ENCODE results near the gene IRF2BPL.
"Not testable (repeated sequence)": the region's sequence is repeated elsewhere in the genome, so short reads cannot be mapped to it uniquely, and the experiment has no call there.

The IRF2BPL gene

DNA sequence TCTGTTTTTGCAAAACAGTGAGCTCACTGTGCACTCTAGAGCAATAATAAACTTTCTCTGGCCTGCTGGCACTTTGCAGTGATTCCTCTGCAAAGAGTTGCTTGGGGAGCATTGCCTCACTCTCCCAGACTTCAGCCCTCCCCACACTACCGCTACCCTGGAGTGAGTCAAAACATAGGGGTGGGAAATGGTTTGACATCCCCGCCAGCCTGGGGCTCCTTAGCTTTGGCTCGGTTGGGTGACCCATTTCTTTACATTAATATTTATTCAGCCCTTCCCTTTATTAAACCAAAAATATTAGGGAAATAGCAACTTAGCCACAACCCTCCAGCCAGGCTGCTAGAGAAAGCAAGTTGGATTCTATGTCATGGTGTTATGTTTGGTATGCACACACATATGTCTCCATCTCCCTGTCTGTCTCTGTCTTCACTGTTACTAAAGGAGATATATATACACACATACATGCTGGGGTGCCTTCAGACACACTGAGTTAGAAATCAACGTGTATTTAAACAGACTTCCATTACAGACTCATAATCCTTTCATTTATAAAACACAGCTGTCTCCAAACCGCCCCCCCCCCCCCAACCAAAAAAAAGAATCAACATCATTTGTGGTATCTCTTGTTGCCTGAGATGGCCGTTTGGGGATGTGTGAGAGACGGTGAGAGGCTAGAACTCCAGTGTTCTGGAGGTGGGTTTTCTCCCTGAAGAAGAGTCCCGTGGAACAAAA lies 3.4 kb upstream of the IRF2BPL start:
- Mint-ChIP-seq H3K27me3 (no peaks in the 10 kb centered on the region), H3K4me3 (peak overlapping the region; percentile 91), H3K4me1 (peaks cover 73% of the 10 kb centered on the region), H3K9me3 (no peaks in the 10 kb centered on the region), H3K27ac (peak overlapping the region; percentile 94), H3K36me3 (peaks cover 2% of the 10 kb centered on the region)

DNA sequence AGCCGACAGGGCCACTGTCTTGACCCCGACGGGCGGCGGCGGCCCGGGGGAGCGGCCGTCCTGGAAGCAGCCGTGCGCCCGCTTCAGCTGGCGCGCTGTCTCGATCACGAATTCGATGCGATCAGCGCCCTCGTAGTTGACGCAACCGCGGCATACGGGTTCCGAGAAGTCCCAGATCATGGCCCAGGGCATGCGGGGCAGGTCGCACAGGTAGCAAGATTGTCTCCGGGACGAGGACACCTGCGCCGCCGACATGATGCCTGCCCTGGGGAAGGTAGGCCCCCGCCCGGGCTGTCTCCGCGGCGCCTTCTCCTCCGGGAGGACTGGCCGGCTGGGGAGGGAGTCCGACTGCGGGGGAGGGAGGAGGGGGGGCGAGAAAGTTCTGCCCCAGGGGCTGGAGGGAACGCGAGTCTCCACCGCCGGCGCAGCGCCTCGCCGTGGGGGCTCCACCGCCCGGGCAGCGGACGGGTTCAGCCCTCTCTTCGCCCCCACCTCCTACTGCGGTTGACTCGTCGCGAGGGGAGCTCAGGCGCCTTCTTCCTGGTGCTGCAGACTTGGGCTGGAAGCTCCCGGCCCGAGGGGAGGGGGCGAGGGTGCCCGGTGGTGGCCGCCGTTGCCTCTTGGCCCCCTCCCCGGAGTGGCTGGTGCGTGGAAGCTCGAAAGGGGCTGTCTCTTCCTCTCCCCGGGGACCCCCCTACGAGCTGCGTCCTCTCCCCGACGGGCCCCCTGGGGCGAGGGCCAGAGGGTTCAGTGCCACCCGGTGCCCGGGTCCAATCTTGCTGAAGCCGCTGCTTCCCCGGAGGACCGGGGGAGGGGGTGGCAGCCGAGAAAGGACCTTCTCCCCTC lies 747 bp downstream of the IRF2BPL start:
- H3K36me3 Mint-ChIP-seq = peaks cover 10% of the 10 kb centered on the region
- no peaks in the 10 kb centered on the region for H3K9me3 Mint-ChIP-seq
- H3K27ac Mint-ChIP-seq = peak overlapping the region; percentile 83
- H3K27me3 Mint-ChIP-seq = no peaks in the 10 kb centered on the region
- peak overlapping the region; percentile 99 for H3K4me3 Mint-ChIP-seq
- H3K4me1 Mint-ChIP-seq = peaks cover 66% of the 10 kb centered on the region

DNA sequence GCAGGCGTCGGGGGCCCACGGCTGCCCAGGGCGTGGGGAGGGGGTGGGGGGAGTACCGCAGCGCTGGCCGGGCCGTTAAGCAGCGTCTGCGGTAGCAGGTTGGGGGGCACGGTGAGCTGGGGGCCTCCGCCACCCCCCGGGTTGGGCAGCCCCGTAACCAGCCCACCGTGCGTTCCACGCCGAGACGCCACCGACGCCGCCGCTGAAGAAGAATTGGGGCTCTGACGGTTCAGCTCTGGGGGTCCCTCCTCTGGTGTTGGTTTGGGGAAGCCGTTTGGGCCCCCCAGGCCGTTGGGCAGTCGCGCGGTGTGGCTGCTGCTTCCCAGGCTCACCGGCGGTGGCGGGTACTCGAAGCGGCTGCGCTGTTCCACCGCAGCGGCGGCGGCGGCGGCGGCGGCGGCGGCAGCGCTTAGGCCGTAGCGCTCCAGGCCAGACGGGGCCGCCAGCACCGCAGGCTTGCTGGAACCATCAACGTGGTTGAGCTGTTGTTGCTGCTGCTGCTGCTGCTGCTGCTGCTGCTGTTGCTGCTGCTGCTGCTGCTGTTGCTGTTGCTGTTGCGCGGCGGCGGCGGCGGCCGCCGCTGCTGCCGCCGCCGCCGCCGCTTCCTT lies 1.5 kb downstream of the IRF2BPL start:
- H3K36me3 Mint-ChIP-seq = peaks cover 10% of the 10 kb centered on the region
- H3K4me3 Mint-ChIP-seq = peak overlapping the region; percentile 99
- peaks cover 65% of the 10 kb centered on the region for H3K4me1 Mint-ChIP-seq
- no peaks in the 10 kb centered on the region for H3K27me3 Mint-ChIP-seq
- no peaks in the 10 kb centered on the region for H3K9me3 Mint-ChIP-seq
- H3K27ac Mint-ChIP-seq = no peak overlapping the region

DNA sequence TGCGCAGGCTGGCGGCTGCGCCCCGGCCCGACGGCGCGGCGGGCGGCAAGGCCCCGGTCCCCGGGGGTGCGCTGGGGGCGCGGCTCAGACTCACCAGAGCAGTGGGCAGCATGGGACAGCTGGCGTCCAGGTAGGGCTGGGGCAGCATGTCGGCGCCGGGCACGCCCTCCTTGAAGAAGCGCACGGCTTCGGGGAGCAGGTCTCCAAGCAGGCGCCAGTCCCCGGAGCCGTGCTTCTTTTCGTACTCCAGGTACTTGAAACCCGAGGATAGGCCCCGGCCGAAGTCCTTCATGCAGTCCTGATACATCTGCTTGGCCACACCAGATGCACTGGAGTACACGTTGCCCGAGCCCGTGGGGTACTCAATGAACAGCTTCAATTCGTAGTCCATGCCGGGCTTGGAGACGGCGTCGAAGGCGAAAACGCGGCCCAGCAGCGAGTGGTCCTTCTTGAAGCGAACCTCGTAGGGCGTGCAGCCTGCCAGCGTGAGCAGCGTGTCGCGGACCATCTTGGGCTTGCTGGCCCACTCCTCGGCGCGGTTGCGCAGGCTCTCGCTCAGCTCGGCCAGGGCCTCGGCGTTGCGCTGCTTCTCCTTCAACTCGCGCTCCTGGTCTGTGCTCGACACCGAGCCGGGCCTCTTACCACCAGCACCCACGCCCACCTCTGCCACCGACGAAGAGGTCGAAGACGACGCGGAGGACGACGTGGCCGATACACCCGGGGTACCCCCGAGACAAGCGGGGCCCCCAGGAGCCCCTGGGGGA lies 2.2 kb downstream of the IRF2BPL start:
- Mint-ChIP-seq H3K36me3 (peaks cover 10% of the 10 kb centered on the region), H3K27ac (peak overlapping the region; percentile 77), H3K4me3 (peak overlapping the region; percentile 80), H3K4me1 (peaks cover 64% of the 10 kb centered on the region), H3K9me3 (no peaks in the 10 kb centered on the region), H3K27me3 (no peaks in the 10 kb centered on the region)

DNA sequence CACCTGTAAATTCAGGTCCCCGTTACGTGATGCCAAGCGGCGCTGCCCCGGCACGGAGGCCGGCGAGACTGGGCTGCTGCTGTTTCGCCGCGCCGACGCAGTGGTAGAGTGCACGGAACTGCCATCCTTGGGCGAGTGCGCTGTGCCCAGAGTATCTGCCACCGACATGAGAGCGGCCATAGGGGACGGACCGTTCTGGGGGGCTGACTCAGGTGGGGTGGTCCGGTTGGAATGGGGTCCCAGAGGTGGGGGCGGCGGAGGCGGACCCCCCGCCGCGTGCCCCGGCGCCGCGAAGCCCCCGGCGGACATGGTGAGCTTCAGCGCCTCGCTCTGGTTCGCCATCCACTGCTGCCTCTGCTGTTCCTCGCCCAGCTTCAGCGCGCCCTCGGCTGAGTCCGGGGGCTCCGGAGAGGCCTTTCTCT lies 2.8 kb downstream of the IRF2BPL start:
- peaks cover 58% of the 10 kb centered on the region for H3K4me1 Mint-ChIP-seq
- H3K27me3 Mint-ChIP-seq = no peaks in the 10 kb centered on the region
- H3K27ac Mint-ChIP-seq = no peak overlapping the region
- peaks cover 10% of the 10 kb centered on the region for H3K36me3 Mint-ChIP-seq
- H3K9me3 Mint-ChIP-seq = no peaks in the 10 kb centered on the region
- peak overlapping the region; percentile 75 for H3K4me3 Mint-ChIP-seq

DNA sequence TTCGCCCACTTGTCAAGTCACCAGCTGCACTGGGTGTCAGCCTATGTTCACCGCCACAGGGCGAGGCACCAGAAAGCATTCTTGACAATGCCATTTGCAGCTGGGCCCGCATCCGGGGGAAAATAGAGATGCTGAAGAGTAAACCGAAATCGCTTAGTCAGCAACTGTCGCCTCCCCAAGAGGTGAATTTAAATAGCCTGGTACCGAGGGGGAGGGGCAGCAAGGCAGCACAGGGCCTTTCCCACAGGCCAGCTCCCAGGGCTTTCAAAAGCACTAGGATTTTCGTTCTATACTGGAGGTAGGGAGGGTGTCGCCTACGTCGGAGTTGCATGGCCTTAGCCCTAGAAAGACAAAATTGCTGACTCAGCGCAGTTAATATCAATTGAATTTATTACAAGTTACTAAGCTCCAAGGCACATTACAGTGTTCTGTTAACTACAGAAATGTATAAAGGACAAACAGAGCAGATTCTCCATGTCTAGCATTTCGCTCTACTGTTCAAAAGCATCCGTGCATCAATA lies 4.3 kb downstream of the IRF2BPL start:
- Mint-ChIP-seq H3K4me1 (peaks cover 46% of the 10 kb centered on the region), H3K27me3 (no peaks in the 10 kb centered on the region), H3K9me3 (no peaks in the 10 kb centered on the region), H3K27ac (peak overlapping the region; percentile 68), H3K36me3 (peaks cover 10% of the 10 kb centered on the region), H3K4me3 (peak overlapping the region; percentile 82)

DNA sequence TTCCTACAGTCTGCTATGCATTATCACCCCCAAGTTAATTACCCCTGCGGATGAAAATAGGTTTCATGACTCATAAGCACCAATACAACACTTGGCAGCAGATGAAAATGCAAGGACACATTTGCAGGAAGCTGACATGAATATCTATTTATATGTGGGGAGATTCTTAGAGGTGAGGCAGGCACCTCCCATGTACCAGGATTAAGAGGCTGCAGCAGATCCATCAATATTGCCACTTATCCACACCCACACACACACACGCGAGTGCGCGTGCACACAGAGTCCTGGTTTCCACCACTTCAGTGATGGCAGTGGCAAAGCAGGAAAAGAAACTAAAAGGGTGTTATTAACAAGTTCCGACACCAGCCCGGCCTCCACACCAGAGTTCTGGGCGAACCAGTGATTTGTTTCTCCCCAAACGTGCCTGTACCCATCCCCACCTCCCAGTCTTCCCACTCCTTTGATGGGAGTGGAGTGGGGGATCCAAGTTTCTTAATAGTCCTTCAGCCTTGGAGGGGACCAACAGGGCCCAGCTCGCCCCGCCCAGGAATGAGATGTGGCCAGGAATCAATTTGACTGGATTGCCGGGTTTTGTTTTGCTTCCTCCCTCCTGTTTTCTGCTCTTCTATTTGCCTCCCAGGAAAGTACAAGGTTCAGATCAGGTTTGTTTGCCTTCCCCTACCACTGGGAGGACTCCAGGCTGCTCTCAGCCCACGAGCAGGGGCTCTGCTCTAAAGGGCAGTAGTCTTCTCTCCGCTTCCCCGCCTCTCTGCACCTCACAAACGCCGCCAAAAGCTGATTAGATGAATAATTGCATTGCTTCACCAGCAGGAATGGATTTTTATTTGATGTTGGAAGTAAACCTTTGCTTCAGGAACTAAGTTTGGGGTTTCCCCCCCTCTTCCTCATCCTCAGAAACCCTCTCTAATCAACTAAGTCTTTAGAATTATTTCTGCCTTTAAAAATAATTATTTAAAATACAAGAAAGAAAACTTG lies 5.2 kb downstream of the IRF2BPL start:
- peak overlapping the region; percentile 57 for H3K4me3 Mint-ChIP-seq
- no peaks in the 10 kb centered on the region for H3K9me3 Mint-ChIP-seq
- peaks cover 8% of the 10 kb centered on the region for H3K36me3 Mint-ChIP-seq
- peak overlapping the region; percentile 82 for H3K27ac Mint-ChIP-seq
- peaks cover 40% of the 10 kb centered on the region for H3K4me1 Mint-ChIP-seq
- no peaks in the 10 kb centered on the region for H3K27me3 Mint-ChIP-seq

DNA sequence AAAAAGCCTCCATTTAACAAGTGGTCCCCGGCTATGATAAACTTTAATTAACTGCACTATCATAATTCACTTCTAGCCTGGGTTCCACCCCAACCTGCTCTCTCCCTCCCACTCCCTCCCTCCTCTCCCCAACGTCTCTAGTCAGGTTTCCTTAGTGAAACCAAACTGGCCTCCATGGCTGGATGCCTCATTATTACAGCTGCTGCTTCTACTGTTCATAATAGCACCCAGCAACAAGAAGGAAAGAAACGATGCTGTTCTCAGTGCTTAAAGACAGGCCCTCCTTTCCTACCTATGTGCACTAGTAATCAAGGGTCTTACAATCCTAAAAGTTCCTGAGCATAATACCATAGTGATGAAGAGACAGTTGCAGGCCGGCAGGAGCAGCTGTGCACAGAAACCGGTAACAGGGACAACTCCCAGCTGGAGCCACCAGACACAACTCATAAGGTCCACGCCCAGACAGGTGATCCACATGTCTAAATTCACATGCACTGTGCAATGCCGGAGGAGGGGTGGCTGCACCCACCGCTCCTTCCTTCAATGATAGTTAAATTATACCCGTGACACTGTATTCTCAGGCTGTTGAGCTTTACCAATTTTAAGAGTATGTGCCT lies 6.2 kb downstream of the IRF2BPL start:
- no peak overlapping the region for H3K27ac Mint-ChIP-seq
- peaks cover 8% of the 10 kb centered on the region for H3K36me3 Mint-ChIP-seq
- H3K9me3 Mint-ChIP-seq = no peaks in the 10 kb centered on the region

DNA sequence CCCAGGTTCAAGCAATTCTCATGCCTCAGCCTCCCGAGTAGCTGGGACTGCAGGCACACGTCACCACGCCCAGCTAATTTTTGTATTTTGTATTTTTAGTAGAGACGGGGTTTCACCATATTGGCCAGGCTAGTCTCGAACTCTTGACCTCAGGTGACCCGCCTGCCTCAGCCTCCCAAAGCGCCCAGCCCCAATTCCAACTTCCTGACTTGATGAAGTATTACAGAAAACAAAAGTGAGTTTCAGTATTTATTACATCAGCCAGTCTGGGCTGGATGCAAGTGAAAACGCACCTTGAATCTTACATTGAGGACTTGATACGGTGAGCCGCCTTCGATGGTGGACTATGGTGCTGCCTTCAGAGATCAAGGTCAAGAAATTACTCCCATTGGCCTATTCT lies 7.1 kb downstream of the IRF2BPL start:
- H3K9me3 Mint-ChIP-seq, H3K27ac Mint-ChIP-seq: not testable (repeated sequence)

More for the DNA sequence above, 6.2 kb downstream of the IRF2BPL start:
- Mint-ChIP-seq H3K27me3 (no peaks in the 10 kb centered on the region), H3K4me3 (peak overlapping the region; percentile 42), H3K4me1 (peaks cover 40% of the 10 kb centered on the region)

DNA sequence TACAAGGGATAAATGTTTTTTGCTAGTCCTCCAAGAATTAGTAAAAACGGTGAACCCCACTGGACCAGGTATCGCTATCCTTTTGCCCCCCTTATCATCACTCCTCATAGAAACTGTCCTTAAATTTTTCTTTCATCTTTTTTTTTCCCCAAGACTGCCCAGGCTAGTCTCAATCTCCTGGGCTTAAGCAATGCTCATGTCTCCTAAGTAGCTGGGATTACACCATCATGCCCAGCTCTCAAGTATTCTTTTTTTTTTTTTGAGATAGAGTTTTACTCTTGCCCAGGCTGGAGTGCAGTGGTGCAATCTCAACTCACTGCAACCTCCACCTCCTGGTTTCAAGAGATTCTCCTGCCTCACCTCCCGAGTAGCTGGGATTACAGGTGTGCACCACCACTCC lies 9.7 kb downstream of the IRF2BPL start:
- Mint-ChIP-seq H3K27ac (no peak overlapping the region), H3K27me3 (no peaks in the 10 kb centered on the region), H3K4me1 (peaks cover 23% of the 10 kb centered on the region), H3K4me3 (no peak overlapping the region), H3K9me3 (no peaks in the 10 kb centered on the region), H3K36me3 (no peaks in the 10 kb centered on the region)

More for the DNA sequence above, 7.1 kb downstream of the IRF2BPL start:
- H3K4me1 Mint-ChIP-seq = peaks cover 40% of the 10 kb centered on the region
- H3K27me3 Mint-ChIP-seq, H3K36me3 Mint-ChIP-seq, H3K4me3 Mint-ChIP-seq: not testable (repeated sequence)

DNA sequence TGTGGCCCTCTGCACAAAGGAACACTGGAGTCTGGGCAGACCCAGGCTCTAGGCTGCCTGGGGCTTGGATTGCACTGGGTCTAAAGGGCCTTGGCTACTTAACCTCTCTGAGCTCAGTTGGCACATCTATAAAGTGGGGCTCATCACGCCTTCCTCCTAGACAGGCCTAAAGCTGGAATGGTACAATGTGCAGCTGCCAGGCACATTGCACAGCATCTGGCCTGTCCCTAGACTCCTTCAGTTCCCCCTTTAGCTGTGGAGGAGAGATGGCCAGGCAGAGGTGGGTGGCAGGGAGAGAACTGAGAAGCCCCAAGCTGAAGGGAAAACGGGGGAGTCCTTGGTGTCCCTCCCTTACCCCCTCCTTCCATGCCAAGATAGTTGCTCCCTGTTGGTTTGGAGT lies 10.8 kb downstream of the IRF2BPL start:
- Mint-ChIP-seq H3K4me1 (peaks cover 14% of the 10 kb centered on the region), H3K27ac (no peak overlapping the region), H3K9me3 (no peaks in the 10 kb centered on the region), H3K27me3 (no peaks in the 10 kb centered on the region), H3K36me3 (no peaks in the 10 kb centered on the region), H3K4me3 (no peak overlapping the region)

DNA sequence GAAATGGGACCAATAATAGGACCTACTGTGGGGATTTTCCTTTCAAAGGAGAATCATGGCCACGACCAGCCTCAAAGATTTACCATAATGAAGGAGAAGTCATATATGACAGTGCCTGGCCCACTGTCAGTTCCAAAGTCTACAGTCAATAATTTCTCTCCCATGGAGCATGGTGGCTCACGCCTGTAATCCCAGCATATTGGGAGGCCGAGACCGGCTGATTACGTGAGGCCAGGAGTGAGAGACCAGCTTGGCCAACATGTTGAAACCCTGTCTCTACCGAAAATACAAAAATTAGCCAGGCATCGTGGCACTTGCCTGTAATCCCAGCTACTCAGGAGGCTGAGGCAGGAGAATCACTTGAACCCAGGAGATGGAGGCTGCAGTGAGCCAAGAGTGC lies 13.8 kb downstream of the IRF2BPL start:
- no peak overlapping the region for H3K27ac Mint-ChIP-seq
- no peaks in the 10 kb centered on the region for H3K27me3 Mint-ChIP-seq
- no peaks in the 10 kb centered on the region for H3K36me3 Mint-ChIP-seq
- H3K4me3 Mint-ChIP-seq = no peak overlapping the region
- no peaks in the 10 kb centered on the region for H3K9me3 Mint-ChIP-seq
- peaks cover 23% of the 10 kb centered on the region for H3K4me1 Mint-ChIP-seq

DNA sequence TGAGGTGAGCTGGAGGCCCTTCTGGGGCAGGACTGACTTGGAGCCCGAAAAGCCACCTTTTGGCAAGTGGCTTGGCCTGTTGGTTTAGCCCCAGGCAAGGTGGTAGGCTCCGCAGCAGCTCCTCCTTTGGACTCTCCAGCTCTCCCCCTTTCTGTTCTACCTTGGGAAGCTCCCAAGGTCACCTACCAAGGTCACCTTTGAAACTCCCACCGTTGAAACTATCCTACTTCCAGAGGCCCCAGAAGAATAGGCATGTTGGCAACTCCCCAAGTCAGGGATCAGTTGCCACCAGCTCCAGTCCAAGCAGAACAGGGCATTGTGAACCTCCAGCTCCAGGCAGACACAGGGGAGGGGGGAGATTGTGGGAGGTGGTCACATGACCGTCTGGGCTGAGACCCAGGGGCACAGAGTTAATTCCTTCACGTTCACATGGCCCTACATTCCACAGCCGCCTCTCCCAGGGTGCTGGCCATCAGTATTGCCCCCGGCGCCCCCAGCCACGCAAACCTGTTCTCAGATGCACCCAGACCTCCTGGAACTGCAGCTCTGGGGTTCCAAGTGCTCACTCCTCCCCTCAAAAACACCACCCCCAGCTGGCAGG lies 14.4 kb downstream of the IRF2BPL start:
- Mint-ChIP-seq H3K27ac (no peak overlapping the region), H3K36me3 (no peaks in the 10 kb centered on the region), H3K27me3 (no peaks in the 10 kb centered on the region)

More for the DNA sequence above, 14.4 kb downstream of the IRF2BPL start:
- Mint-ChIP-seq H3K9me3 (no peaks in the 10 kb centered on the region), H3K4me1 (peaks cover 23% of the 10 kb centered on the region), H3K4me3 (no peak overlapping the region)
